ENCODE data around the gene MIR17HG. TPM values are rescaled to one million over a fixed set of nuclear protein-coding genes. Genes with fewer than 3 reads are reported as not detected.

The MIR17HG gene
- polyA plus RNA-seq, 4 donors = 0.67 to 8.2 (median 1.8) TPM

DNA sequence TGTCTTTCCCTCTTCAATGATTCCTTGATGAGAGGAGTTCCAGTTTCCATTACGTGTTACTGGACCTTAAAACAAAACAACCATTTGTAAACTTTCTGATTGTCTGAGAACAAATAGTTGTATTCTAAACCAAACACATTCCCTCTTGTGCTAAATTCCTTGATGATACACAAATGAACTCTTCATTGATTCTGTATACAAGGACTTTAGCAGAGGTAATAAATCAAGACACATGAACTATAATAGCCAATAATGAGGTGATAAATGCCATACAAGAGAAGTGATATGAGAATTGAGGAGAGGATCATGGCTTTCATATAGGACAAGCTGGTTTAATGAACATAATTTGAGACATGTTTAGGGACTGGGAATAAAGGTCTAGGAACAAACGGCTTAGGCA, 37.4 kb downstream of the MIR17HG start:
- no peak overlapping the region for H3K27ac ChIP-seq (ENCODE audit: low read depth in 1 of 3, low read length in 2 of 3)
- no peak overlapping the region for H3K4me3 ChIP-seq (ENCODE audit: low read depth in 1 of 3, low read length in 3 of 3)
- H3K9me3 ChIP-seq (ENCODE audit: control insufficient read depth in 2 of 2, insufficient read depth in 1 of 2, low read depth in 1 of 2, low read length in 1 of 2) = no peaks in the 10 kb centered on the region
- H3K27me3 ChIP-seq (ENCODE audit: control insufficient read depth in 3 of 3, insufficient read depth in 3 of 3, low read length in 3 of 3) = no peaks in the 10 kb centered on the region
- H3K4me1 ChIP-seq (ENCODE audit: control insufficient read depth in 3 of 3, insufficient read depth in 2 of 3, low read depth in 1 of 3, low read length in 2 of 3) = no peaks in the 10 kb centered on the region
- no peaks in the 10 kb centered on the region for H3K36me3 ChIP-seq (ENCODE audit: control insufficient read depth in 3 of 3, insufficient read depth in 2 of 3, low read depth in 1 of 3, low read length in 3 of 3)
- FAIRE-seq = no peak
- 42 to 63% (median 44%) methylated on average over 2 of the region's 2 CpGs for WGBS, 3 donors
- DNase-seq = no peak

GRCh38 chr13:91389186-91389585, 41.7 kb downstream of the MIR17HG start:
- Histone ChIP-seq H3K4me3 (ENCODE audit: low read depth in 1 of 3, low read length in 3 of 3) (no peak overlapping the region), H3K27me3 (ENCODE audit: control insufficient read depth in 3 of 3, insufficient read depth in 3 of 3, low read length in 3 of 3) (peaks cover 0 to 2% (median 0%) of the 10 kb centered on the region in 3 donors), H3K9me3 (ENCODE audit: control insufficient read depth in 2 of 2, insufficient read depth in 1 of 2, low read depth in 1 of 2, low read length in 1 of 2) (no peaks in the 10 kb centered on the region), H3K27ac (ENCODE audit: low read depth in 1 of 3, low read length in 2 of 3) (no peak overlapping the region), H3K4me1 (ENCODE audit: control insufficient read depth in 3 of 3, insufficient read depth in 2 of 3, low read depth in 1 of 3, low read length in 2 of 3) (no peaks in the 10 kb centered on the region), H3K36me3 (ENCODE audit: control insufficient read depth in 3 of 3, insufficient read depth in 2 of 3, low read depth in 1 of 3, low read length in 3 of 3) (no peaks in the 10 kb centered on the region)
- FAIRE-seq = no peak
- 68 to 85% (median 72%) methylated on average over 2 of the region's 2 CpGs for WGBS, 3 donors
- no peak for DNase-seq

DNA sequence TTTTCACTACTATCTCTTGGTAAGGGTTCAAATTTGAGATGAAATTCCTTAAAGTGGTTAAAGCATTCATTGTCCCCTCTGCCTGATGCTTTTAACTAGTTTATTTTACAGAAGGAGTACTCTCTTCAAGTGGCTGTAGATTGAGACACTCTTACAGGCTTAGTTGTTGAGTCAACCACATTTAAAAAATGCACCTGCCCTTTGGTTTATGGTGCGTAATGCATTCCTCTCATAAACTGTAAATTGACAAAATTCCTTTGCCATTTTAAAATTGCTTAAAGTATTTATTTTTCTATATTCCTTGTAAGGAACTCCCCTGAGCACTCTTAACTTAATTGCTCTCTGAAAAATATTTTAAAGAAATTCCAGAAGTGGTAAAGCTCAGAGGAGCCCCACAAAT, 50.1 kb downstream of the MIR17HG start:
- Histone ChIP-seq H3K36me3 (ENCODE audit: control insufficient read depth in 3 of 3, insufficient read depth in 2 of 3, low read depth in 1 of 3, low read length in 3 of 3) (no peaks in the 10 kb centered on the region), H3K4me1 (ENCODE audit: control insufficient read depth in 3 of 3, insufficient read depth in 2 of 3, low read depth in 1 of 3, low read length in 2 of 3) (peaks cover 3 to 9% (median 4%) of the 10 kb centered on the region in 3 donors), H3K27me3 (ENCODE audit: control insufficient read depth in 3 of 3, insufficient read depth in 3 of 3, low read length in 3 of 3) (peaks cover 0 to 38% (median 17%) of the 10 kb centered on the region in 3 donors), H3K4me3 (ENCODE audit: low read depth in 1 of 3, low read length in 3 of 3) (no peak overlapping the region), H3K27ac (ENCODE audit: low read depth in 1 of 3, low read length in 2 of 3) (no peak overlapping the region), H3K9me3 (ENCODE audit: control insufficient read depth in 2 of 2, insufficient read depth in 1 of 2, low read depth in 1 of 2, low read length in 1 of 2) (no peaks in the 10 kb centered on the region)
- WGBS, 3 donors = 69 to 79% (median 78%) methylated on average over 1 of the region's 1 CpG
- DNase-seq (no peak), FAIRE-seq (no peak)

GRCh38 chr13:91398413-91399188, 51.1 kb downstream of the MIR17HG start, which contains the start of gene GPC5:
Gene GPC5 (plus strand): TSS chr13:91398621.
- peaks cover 0 to 44% (median 19%) of the 10 kb centered on the region in 3 donors for H3K27me3 ChIP-seq (ENCODE audit: control insufficient read depth in 3 of 3, insufficient read depth in 3 of 3, low read length in 3 of 3)

GRCh38 chr13:91399189-91400062, 51.9 kb downstream of the MIR17HG start:
- peak overlapping the region; percentile 36 to 61 (median 46) for H3K4me3 ChIP-seq (ENCODE audit: low read depth in 1 of 3, low read length in 3 of 3)
- 21 to 28% (median 27%) methylated on average over 44 of the region's 44 CpGs for WGBS, 3 donors
- peaks cover 3 to 9% (median 4%) of the 10 kb centered on the region in 3 donors for H3K4me1 ChIP-seq (ENCODE audit: control insufficient read depth in 3 of 3, insufficient read depth in 2 of 3, low read depth in 1 of 3, low read length in 2 of 3)
- H3K36me3 ChIP-seq (ENCODE audit: control insufficient read depth in 3 of 3, insufficient read depth in 2 of 3, low read depth in 1 of 3, low read length in 3 of 3) = no peaks in the 10 kb centered on the region
- no peak overlapping the region for H3K27ac ChIP-seq (ENCODE audit: low read depth in 1 of 3, low read length in 2 of 3)
- H3K9me3 ChIP-seq (ENCODE audit: control insufficient read depth in 2 of 2, insufficient read depth in 1 of 2, low read depth in 1 of 2, low read length in 1 of 2) = no peaks in the 10 kb centered on the region
- peaks cover 0 to 44% (median 17%) of the 10 kb centered on the region in 3 donors for H3K27me3 ChIP-seq (ENCODE audit: control insufficient read depth in 3 of 3, insufficient read depth in 3 of 3, low read length in 3 of 3)
- FAIRE-seq (no peak), DNase-seq (peak in 1 of 2 donors; percentile 12)

More at GRCh38 chr13:91398413-91399188, 51.1 kb downstream of the MIR17HG start, which contains the start of gene GPC5:
- H3K4me3 ChIP-seq (ENCODE audit: low read depth in 1 of 3, low read length in 3 of 3) = peak within 1 kb of the TSS; percentile 36 to 61 (median 46)
- FAIRE-seq = no peak
- no peaks in the 10 kb centered on the region for H3K36me3 ChIP-seq (ENCODE audit: control insufficient read depth in 3 of 3, insufficient read depth in 2 of 3, low read depth in 1 of 3, low read length in 3 of 3)
- 0 to 2% (median 1%) methylated on average over 65 to 76 of the region's 76 CpGs for WGBS, 3 donors
- H3K9me3 ChIP-seq (ENCODE audit: control insufficient read depth in 2 of 2, insufficient read depth in 1 of 2, low read depth in 1 of 2, low read length in 1 of 2) = no peaks in the 10 kb centered on the region
- peaks cover 3 to 9% (median 4%) of the 10 kb centered on the region in 3 donors for H3K4me1 ChIP-seq (ENCODE audit: control insufficient read depth in 3 of 3, insufficient read depth in 2 of 3, low read depth in 1 of 3, low read length in 2 of 3)
- peak; percentile 73 to 83 for DNase-seq
- H3K27ac ChIP-seq (ENCODE audit: low read depth in 1 of 3, low read length in 2 of 3) = no peak within 1 kb of the TSS

DNA sequence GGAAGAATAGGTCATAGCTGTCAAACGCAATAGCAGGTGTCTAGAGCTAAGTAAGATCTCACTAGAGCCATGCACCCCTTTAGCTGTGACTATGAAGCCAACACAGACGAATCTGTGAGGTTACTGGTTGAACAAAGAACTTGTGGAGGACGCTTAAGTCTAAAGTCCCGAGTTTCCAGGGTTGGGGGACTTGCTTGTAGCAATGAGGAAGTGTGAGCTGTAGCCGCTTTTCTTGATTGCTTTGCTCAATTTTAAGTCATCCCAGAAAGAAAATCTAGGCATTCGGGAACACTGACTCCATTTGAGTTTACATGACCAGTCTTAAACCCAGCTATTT, 52.5 kb downstream of the MIR17HG start:
- FAIRE-seq = no peak
- Histone ChIP-seq H3K36me3 (ENCODE audit: control insufficient read depth in 3 of 3, insufficient read depth in 2 of 3, low read depth in 1 of 3, low read length in 3 of 3) (no peaks in the 10 kb centered on the region), H3K4me3 (ENCODE audit: low read depth in 1 of 3, low read length in 3 of 3) (no peak overlapping the region), H3K4me1 (ENCODE audit: control insufficient read depth in 3 of 3, insufficient read depth in 2 of 3, low read depth in 1 of 3, low read length in 2 of 3) (peaks cover 3 to 9% (median 4%) of the 10 kb centered on the region in 3 donors), H3K27me3 (ENCODE audit: control insufficient read depth in 3 of 3, insufficient read depth in 3 of 3, low read length in 3 of 3) (peaks cover 0 to 38% (median 13%) of the 10 kb centered on the region in 3 donors), H3K27ac (ENCODE audit: low read depth in 1 of 3, low read length in 2 of 3) (no peak overlapping the region), H3K9me3 (ENCODE audit: control insufficient read depth in 2 of 2, insufficient read depth in 1 of 2, low read depth in 1 of 2, low read length in 1 of 2) (no peaks in the 10 kb centered on the region)
- 34 to 58% (median 53%) methylated on average over 6 of the region's 6 CpGs for WGBS, 3 donors
- peak in 1 of 2 donors; percentile 2 for DNase-seq

DNA sequence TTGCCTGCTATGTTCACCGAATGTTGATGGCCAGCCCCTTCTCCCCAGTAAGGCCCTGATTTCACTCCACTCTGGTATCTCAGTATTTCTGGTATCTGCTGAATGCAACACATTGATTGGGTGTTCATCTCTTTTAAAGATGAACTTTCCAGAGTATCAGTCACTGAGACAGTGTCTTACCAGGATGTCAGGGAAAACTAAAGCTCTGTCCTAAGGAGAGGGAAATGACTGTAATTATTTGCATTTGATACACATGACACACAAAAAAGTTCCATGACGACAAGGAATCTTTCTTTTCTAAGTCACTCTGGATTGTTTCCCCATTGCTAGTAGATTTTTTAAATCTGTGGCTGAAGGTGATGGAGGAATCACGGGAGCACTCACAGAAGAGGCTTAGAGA, 53.2 kb downstream of the MIR17HG start:
- Histone ChIP-seq H3K4me3 (ENCODE audit: low read depth in 1 of 3, low read length in 3 of 3) (no peak overlapping the region), H3K4me1 (ENCODE audit: control insufficient read depth in 3 of 3, insufficient read depth in 2 of 3, low read depth in 1 of 3, low read length in 2 of 3) (peaks cover 3 to 9% (median 4%) of the 10 kb centered on the region in 3 donors), H3K27ac (ENCODE audit: low read depth in 1 of 3, low read length in 2 of 3) (no peak overlapping the region), H3K36me3 (ENCODE audit: control insufficient read depth in 3 of 3, insufficient read depth in 2 of 3, low read depth in 1 of 3, low read length in 3 of 3) (no peaks in the 10 kb centered on the region), H3K9me3 (ENCODE audit: control insufficient read depth in 2 of 2, insufficient read depth in 1 of 2, low read depth in 1 of 2, low read length in 1 of 2) (no peaks in the 10 kb centered on the region), H3K27me3 (ENCODE audit: control insufficient read depth in 3 of 3, insufficient read depth in 3 of 3, low read length in 3 of 3) (peaks cover 0 to 38% (median 12%) of the 10 kb centered on the region in 3 donors)
- DNase-seq = no peak
- no peak for FAIRE-seq
- 78 to 84% (median 84%) methylated on average over 3 of the region's 3 CpGs for WGBS, 3 donors

DNA sequence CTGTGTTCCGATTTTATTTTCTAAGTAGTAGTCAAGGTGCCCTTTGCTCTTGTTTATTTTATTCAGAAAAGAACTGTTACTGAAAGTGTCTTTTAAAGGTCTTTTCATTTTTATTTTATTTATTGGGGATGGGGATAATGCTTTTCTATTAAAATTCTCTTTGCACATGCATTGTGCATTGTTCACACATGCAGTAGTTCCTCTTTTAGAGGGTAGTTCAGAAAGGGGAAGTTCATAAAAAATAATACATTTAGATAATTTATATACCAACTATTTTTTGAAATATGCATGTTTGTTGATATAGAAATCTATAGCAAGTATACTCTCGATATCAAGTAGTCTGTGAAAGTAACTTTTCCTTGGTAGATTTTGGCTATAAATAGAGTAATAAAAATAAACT, 54.4 kb downstream of the MIR17HG start:
- FAIRE-seq (no peak), DNase-seq (no peak)
- Histone ChIP-seq H3K4me3 (ENCODE audit: low read depth in 1 of 3, low read length in 3 of 3) (no peak overlapping the region), H3K36me3 (ENCODE audit: control insufficient read depth in 3 of 3, insufficient read depth in 2 of 3, low read depth in 1 of 3, low read length in 3 of 3) (no peaks in the 10 kb centered on the region), H3K27ac (ENCODE audit: low read depth in 1 of 3, low read length in 2 of 3) (no peak overlapping the region), H3K9me3 (ENCODE audit: control insufficient read depth in 2 of 2, insufficient read depth in 1 of 2, low read depth in 1 of 2, low read length in 1 of 2) (peaks cover 0 to 3% of the 10 kb centered on the region in 2 donors), H3K27me3 (ENCODE audit: control insufficient read depth in 3 of 3, insufficient read depth in 3 of 3, low read length in 3 of 3) (peaks cover 0 to 34% (median 12%) of the 10 kb centered on the region in 3 donors), H3K4me1 (ENCODE audit: control insufficient read depth in 3 of 3, insufficient read depth in 2 of 3, low read depth in 1 of 3, low read length in 2 of 3) (peaks cover 3 to 9% (median 4%) of the 10 kb centered on the region in 3 donors)
- 56 to 65% (median 58%) methylated on average over 2 of the region's 2 CpGs for WGBS, 3 donors
